CD4-positive, alpha-beta T cell treated with Interleukin-6 for 4 hours (primary cell): Measurements from ENCODE around the gene MEAF6.

Source experiments
- DNase-seq: peaks from one replicate; pipeline ENCODE4 v3.0.0-alpha.2; 2020; ENCODE audit warnings: mixed read lengths

Gene MEAF6

DNA sequence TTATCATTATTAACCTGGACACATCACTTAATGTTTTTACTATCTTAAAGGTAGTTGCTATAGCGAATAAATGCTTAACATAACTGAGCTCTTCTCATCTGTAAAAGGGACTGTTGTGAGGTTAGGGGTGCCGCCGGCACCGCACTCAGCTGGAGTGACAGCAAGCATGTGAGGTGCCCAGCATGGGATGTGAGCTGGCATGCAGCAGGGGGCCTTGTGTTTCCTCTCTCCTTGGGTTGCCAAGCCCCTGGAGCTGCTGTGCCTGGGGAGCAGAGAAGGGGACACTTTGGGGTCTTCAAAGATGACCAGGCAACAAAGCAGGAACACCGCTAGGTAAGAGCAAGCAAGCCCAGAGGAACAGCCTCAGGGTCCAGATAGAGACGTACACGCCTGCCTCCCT, 42.3 kb downstream of the MEAF6 start:
- DNase-seq: no peak

DNA sequence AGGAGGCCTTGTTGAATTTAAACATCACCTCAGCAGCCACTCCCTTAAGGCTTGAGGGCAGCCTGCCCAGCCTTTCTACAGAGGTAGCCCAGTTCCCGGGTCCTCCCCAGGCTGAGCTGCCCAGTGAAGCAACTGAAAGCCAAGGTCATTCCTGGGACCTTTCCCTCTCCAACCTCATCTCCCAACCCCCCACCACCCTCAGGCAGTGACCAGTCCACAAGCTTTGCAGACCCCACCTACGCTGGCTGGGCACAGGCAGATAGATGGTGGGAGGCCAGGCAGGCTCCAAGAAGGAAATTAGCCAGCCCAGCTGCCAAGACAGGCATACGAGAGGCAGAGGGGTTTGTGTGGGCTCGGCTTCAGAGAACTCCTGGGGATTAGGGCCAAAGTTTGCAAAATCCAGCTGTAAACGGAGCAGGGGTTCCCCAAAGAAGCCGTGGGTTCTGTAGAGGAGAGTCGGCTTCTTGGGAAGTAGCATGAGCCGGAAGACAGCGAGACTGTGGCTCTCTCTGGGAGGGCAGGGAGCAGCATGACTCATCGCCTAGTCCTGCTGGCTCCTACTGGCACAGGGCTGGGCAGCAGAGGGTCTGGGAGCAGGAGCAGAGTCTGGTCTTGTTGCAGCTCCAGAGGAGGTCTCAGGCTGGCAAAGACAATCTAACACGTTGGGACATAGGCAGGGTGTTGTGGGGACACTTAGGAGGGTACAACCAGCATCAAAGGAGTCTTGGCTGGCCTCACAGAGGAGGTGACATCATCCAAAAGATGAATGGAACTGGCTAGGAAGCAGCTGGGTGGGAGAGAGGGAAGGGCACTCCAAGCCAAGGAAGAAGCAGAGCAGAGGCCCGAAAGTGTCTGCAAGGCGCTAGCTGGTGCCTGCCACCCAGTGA, 43.0 kb downstream of the MEAF6 start:
- no peak for DNase-seq

DNA sequence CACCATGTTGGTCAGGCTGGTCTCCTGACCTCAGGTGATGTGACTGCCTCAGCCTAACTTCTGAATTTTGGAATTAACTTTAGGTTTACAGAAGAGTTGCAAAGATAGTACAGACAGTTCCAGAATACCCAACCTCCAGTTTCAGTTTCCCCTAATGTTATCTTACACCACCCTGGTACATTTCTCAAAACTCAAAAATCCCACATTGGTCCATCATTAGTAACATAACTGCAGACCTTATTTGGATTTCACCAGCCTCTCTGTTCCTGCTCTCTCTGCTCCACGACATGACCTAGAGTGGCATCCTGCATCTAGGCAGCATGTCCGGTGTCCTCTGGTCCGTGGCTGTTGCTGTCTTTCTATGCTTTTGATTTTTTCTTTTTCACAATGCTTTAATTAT, 45.2 kb downstream of the MEAF6 start:
- DNase-seq: no peak

DNA sequence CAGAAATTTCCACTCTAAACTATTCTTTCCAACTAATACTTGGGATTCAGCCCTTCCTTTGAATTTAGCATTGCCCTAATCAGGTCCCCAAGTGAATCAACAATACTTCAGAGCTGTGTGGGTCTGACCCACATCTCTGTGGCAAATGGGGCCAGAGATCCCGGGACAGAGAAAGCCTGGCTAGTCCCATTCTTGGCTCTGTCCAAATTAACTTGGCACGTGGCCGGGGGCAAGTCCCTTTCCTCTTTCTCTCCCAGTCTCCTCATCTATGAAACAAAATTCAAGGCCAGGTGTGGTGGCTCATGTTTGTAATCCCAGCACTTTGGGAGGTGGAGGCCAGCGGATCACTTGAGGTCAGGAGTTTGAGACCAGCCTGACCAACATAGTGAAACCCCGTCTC, 46.5 kb downstream of the MEAF6 start:
- no peak for DNase-seq

DNA sequence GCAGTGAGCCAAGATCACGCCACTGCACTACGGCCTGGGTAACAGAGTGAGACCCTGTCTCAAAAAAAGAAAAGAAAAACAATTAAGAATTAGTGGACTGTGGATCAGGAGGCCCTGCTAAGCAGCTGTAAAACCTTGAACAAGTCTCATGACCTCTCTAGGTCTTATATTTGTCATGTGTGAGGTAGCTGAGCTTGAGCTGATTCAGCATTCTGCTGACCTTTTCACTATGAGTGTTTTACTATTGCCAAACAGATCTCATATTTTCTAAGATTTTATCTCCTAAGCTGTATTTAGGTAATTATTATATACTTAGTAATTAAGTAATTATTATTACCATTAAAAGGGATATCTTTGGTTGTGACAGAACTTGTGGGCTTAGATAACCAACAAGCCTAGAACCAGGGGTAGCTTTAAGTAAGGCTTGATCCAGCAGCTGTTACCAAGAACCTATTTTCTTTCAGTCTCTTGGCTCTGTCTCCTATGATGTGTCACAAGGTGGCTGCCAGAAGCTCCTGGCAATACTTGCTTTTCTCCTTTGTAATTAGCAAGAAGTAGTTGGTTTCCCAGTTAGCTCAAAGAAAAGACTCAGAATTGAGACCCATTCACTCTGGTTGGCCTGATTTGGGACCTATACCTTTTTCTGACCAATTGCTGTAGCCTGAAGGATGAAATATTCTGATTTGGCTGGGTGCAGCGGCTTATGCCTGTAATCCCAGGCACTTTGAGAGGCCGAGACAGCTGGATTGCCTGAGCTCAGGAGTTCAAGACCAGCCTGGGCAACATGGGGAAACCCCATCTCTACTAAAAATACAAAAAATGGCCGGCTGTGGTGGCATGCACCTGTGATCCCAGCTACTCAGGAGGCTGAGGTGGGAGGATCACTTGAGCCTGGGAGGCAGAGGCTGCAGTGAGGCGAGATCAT, 48.7 kb downstream of the MEAF6 start:
- no peak for DNase-seq

DNA sequence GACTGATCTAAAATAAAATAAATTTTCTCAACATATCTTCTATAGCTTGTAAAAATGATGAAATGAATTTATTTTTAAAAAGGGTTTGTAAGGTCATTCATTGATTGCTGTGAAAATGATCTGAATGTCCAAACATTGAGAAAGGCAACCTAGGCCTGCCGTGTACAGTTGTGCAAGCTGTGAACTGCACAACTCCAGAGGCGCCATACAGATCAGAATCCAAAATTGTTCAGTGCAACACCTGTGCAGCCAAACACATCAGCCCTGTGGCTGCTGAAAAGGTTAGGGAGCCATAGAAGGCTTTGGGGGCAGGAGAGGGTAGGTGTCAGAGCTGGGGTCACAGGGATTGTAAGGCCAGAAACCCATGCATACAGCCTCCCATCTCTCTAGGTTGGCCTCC, 50.1 kb downstream of the MEAF6 start:
- no peak for DNase-seq

DNA sequence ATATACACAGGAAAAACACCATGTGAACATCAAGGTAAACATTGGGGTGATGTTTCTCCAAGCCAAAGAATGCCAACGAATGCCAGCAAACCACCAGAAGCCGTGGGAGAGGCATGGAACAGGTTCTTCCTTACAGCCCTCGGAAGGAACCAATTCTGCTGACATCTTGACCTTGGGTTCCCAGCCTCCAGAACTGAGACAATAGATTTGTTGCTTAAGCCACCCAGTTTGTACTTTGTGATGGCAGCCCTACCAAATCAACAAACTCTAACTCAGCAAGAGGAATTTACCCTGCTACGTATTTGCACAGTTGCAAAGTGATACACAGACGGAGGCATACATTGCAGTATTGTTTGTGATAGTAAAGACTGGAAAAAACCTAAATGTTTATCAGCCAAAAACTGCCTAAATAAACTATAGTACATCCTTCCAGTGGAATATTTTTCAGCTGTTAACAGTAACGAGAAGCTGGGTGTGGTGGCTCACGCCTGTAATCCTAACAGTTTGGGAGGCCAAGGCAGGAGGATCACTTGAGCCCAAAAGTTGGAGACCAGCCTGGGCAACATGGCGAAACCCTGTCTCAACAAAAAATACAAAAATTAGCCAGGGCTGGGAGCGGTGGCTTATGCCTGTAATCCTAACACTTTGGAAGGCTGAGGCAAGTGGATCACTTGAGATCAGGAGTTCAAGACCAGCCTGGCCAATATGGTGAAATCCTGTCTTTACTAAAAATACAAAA, 52.7 kb downstream of the MEAF6 start:
- DNase-seq: no peak

DNA sequence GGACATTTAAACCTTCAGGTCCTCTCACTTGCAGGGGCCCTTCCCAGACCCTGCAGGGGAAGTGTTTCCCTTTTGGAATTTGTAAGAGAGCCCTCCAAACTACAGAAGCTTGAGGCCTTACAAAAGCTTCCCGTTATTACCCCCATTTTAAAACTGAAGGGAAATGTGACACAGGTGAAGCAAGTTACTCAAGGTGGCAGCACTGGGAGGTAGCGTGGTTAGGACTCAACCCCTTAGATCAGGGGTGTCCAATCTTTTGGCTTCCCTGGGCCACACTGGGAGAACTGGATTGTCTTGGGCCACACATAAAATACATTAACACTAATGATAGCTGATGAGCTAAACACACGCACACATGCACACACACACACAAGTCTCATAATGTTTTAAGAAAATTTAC, 56.0 kb downstream of the MEAF6 start:
- peak; percentile 30 for DNase-seq

DNA sequence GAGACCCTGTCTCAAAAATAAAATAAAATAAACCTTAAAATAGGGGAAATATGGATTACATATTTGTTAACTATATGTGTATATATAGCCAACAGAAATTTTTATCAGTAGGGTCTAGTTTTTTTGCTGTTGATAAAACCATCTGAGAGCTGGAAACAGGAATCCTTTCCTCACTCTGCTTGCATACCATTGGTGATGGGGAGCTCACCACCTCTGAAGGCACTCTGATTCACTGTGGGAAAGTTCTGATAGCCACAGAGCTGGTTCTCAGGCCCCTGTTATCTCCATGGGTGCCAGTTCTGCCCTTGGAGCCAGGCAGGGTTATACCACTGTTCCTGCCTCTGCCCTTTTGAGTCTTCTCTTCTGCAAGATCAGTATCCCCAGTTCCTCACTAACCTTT, 58.0 kb downstream of the MEAF6 start:
- no peak for DNase-seq

DNA sequence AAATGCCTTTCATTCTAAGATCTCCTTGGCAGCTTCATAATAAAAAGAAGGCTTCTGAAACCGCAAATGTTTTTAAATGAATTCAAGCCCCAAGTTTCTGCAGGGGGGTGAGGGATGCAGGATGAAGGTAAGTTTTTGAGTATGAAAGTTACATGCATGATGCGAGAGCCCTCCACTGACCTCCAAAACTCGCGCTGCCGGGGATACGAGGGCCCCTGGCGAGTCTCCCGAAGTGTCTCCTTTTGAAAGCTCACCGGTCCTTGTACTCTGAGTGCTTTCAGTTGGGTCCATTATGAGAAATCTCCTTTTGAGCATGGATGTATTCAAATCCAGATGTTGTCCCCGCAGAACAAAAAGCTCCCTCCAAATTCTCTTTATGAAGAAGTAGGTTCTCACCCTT, 59.0 kb downstream of the MEAF6 start:
- no peak for DNase-seq

DNA sequence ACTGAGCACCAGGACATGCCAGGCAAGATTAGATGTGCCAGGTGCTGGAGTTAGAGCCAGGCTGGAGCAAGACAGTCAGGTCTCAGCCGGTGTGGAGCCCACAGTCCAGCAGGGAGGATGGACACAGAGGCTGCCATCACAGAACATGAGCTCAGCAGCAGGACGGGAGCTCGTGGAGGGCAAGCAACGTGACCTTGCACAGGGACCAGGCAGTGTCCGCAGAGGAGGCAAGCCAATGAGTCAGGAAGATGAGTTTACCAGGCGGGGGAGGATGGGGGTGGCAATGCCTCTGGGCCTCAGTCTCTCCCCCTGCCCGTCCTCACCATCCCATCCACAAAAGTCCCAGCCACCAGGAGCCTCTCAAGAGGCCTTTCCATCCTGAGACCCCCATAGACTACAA, 60.9 kb downstream of the MEAF6 start:
- no peak for DNase-seq

DNA sequence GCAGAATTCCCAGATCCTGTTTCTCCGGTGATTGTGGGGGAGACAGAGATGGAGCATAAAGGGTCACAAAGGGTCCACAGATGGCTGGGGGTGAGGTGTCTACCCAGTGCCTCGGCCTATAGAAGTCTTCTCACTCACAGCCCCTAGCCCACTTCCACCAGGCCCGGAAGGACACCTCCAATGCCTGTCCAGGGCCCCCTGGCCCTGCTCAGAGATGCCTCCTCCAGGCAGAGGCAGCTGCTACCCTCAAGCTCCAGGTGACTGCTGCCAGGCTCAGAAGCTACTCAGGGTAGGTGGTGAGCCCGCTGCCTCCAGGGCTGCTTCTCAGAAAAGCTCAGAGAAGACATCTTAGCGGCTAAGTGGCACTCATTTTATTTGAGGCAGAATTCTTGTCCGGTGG, 62.1 kb downstream of the MEAF6 start:
- no peak for DNase-seq

DNA sequence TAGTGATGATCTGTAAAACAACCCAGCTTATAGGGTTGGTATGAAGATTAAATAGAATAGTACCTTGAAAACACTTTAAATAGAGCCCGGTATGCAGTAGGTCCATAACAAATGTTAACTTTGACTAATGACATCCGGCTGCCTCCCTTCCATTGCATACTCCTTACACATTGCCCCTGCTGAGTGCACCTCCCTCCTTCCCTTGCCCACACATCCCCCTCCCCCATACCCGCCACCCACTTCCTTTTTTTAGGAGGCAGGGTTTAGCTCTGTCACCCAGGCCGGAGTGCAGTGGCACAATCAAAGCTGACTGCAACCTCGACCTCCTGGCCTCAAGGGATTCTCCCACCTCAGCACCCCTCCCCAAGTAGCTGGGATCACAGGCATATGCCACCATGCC, 64.6 kb downstream of the MEAF6 start:
- DNase-seq: peak; percentile 65

DNA sequence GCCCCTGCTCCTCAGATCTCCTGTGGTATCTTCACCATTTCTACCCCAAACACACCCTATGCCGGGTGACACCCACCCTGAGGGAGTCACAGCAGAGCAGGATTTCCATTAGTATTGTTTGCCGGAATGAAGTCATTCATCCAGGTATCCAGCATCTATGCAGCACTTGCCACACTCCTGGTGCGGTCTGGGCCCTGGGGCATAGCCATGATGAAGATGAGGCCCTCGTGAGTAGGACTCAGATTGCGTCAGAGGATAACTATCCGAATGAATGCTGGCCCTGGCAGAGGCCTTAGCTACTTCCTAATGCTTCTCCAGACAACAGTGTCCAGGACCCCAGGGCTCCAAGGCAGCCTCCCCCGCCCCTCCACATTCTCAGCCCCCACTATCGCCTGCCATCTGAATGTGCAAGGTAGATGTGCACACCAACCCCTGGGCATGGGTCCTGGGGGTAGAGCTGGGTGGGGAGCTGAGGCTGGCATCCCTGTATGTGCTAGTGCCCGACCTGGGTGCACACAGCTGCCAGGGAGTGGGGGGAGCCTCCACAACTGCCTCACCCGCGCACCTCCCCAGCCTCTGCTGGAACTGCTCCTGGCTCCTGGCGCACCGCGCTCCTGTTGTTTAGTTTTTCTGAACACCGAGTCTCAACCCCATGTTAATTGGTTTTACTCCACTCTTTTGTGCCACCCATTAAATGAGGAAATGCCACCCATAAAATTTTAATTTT, 65.7 kb downstream of the MEAF6 start:
- no peak for DNase-seq

DNA sequence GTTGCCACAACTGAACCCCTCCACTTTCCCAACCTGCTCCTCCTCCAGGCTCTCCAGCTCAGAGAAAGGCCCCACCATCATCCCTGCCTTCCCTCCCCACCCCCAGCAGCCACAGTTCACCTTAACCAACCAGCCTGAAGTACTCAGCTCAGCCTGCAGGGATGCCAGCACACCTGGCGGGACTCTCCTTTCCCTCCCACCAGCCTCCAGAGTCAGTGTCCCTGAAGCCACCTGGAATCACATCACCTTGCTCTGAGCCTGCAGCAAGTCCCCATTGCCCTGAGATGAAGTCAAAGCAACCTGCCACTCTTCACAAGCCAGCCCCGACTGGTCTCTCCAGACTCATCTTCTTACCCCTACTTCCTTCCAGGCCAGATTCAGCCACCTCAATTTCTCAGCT, 66.4 kb downstream of the MEAF6 start:
- no peak for DNase-seq

DNA sequence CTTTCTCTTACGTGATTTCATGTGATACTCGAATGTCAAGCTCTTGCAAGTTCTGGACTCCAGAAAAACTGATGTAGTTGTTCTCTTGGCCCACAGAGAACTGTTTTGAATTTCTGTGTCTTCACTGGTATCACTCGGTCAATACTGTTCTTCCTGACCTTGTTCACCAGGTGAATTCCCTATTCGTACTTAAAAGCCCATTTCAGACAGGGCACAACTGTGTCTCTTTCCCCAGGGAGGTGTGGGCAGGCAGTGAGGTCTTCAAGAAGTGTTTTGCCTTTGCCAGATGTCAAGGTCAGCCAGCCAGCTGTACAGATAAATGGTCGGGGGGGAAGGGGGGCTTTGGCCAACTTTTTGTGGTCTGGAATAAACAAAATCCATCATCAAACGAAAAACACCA, 67.7 kb downstream of the MEAF6 start:
- no peak for DNase-seq

DNA sequence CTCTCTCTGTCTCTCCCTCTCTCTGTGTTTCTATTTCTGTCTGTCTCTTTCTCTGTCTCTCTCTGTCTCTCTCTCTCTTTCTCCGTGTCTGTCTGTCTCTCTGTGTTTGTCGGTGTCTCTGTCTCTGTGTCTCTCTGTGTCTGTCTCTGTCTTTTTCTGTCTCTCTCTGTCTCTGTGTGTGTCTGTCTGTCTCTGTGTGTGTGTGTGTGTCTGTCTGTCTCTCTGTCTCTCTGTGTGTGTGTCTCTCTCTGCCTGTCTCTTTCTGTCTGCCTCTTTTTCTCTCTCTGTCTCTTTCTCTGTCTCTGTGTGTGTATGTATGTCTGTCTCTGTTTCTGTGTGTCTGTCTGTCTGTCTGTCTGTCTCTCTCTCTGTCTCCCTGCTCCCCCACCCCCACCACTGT, 71.9 kb downstream of the MEAF6 start:
- no peak for DNase-seq
